ENCODE measurements around the gene AIFM3. TPM values are rescaled to one million over a fixed set of nuclear protein-coding genes. Genes with fewer than 3 reads are reported as not detected.
A peak's percentile ranks its signal among the peaks of the same experiment; 100 is the strongest.

The AIFM3 gene
- total and polyA plus RNA-seq, 2 of the 4 experiments (the other 2 are of a cell fraction), result 0.09 to 0.18 TPM

- no peak overlapping the region for H4K91ac ChIP-seq (ENCODE audit: insufficient read depth, low read depth, low read length)
- in situ Hi-C loops (cut with MboI; ENCODE audit: low sequenced_read_pairs), result no loop called here
- H3K79me1 ChIP-seq (ENCODE audit: low read depth in 1 of 2, low read length in 2 of 2), result peaks cover 0 to 10% of the 10 kb centered on the region in 2 experiments; a peak in 2 of 4 replicates
- ATAC-seq (ENCODE audit: low read depth), result no peak
- H3K36me3 ChIP-seq (ENCODE audit: control insufficient read depth, insufficient read depth, low read length), result peaks cover 62% of the 10 kb centered on the region
- H3K4ac ChIP-seq (ENCODE audit: low read depth, low read length), result no peak overlapping the region
- ChIA-PET POLR2A (ENCODE audit: unreplicated experiment) (no interaction called here), CTCF (no interaction called here)
- WGBS, 2 experiments (ENCODE audit: extremely low coverage in 2 of 2, insufficient read length in 1 of 2), result 95% methylated on average over 15 of the region's 29 CpGs; no CpG with 5 or more reads in 1 of the 2 experiments
- H3K27ac ChIP-seq (ENCODE audit: insufficient read depth, low read length), result no peak overlapping the region
- no peak for DNase-seq
- no peaks in the 10 kb centered on the region for H3K9me3 ChIP-seq (ENCODE audit: control insufficient read depth, insufficient read depth, low read length)
- H3K4me3 ChIP-seq (ENCODE audit: insufficient read depth, low read depth, low read length), result no peak overlapping the region
- no peak overlapping the region for H4K8ac ChIP-seq (ENCODE audit: low read depth in 2 of 2, low read length in 2 of 2)
- no peaks in the 10 kb centered on the region for H4K20me1 ChIP-seq (ENCODE audit: insufficient read depth, low read length)
- H3K9me1 ChIP-seq (ENCODE audit: insufficient read depth, low read length), result no peaks in the 10 kb centered on the region
- H3K14ac ChIP-seq (replicated peaks; ENCODE audit: low read depth, low read length), result no peak overlapping the region
- no peaks in the 10 kb centered on the region for H3K27me3 ChIP-seq (ENCODE audit: control insufficient read depth, insufficient read depth, low read length)
- H3K9ac ChIP-seq (ENCODE audit: low read depth, low read length), result no peak overlapping the region
- H2AFZ ChIP-seq (replicated peaks; ENCODE audit: low read length, poor library complexity), result no peak overlapping the region
- H3K18ac ChIP-seq (ENCODE audit: low read depth, low read length), result no peak overlapping the region
- H2AK9ac ChIP-seq (replicated peaks; ENCODE audit: low read depth, low read length, poor library complexity), result peak overlapping the region; percentile 28
- TF ChIP-seq CTCF (conservative IDR thresholded peaks at IDR 0.05; ENCODE audit: low read depth, low read length) (no peak), ELK1 (IDR thresholded peaks at IDR 0.05; ENCODE audit: borderline replicate concordance, low read depth, low read length) (no peak)
- no peak overlapping the region for H3K4me2 ChIP-seq (ENCODE audit: low read depth, low read length)
- H2BK5ac ChIP-seq (ENCODE audit: low read depth, low read length, poor library complexity, severe bottlenecking), result no peak overlapping the region
- dilution Hi-C loops (cut with HindIII; ENCODE audit: low sequenced_read_pairs, unreplicated experiment), result no loop called here
- no peak overlapping the region for H3K56ac ChIP-seq (ENCODE audit: extremely low read depth, insufficient read depth, low read length)
- no peak overlapping the region for H2BK20ac ChIP-seq (ENCODE audit: low read depth, low read length)
- intact Hi-C loops (cut with micrococcal nuclease), result no loop called here
- no peak overlapping the region for H4K5ac ChIP-seq (ENCODE audit: low read depth, low read length)
- H3K23ac ChIP-seq (ENCODE audit: low read depth, low read length), result no peak overlapping the region
- H2AK5ac ChIP-seq (ENCODE audit: low read depth, low read length), result no peak overlapping the region
- no peak overlapping the region for H2BK120ac ChIP-seq (ENCODE audit: low read depth, low read length)
- no peak overlapping the region for H2BK15ac ChIP-seq (ENCODE audit: low read depth, low read length)
- BruUV-seq (replicated peaks), result no TSS peak
- H3K4me1 ChIP-seq (ENCODE audit: control insufficient read depth, insufficient read depth, low read length), result no peaks in the 10 kb centered on the region
These were observed 26.5 kb downstream of the AIFM3 start for GRCh38 chr22:20993304-20994127.

Measured in IMR-90 (cell line).